A673 (cell line): ENCODE results near the gene KRTCAP3. TPM values are rescaled to one million over a fixed set of nuclear protein-coding genes. Genes with fewer than 3 reads are reported as not detected.
"Not testable (repeated sequence)": the region's sequence is repeated elsewhere in the genome, so short reads cannot be mapped to it uniquely, and the experiment has no call there.

ENCODE experiments used
- BruUV-seq: library from RNA; stranded (reverse); fragments of 400-500 nt; replicated peaks from 2 replicates; lab custom pipeline; 2021; lab: Mats Ljungman, UMichigan
- CTCF ChIA-PET: fragments of 300-600 bp; sonication (Branson Sonifier 250); formaldehyde crosslinking; loops from one replicate; lab custom pipeline; 2022; ENCODE audit warnings: antibody characterized with exemption; lab: Charles Lee
- POLR2A ChIA-PET: fragments of 300-600 bp; sonication (Branson Sonifier 250); formaldehyde crosslinking; loops from one replicate; lab custom pipeline; 2022; ENCODE audit warnings: antibody characterized with exemption; ENCODE audit not compliant: low non-redundant PET; lab: Charles Lee
- DNase-seq: peaks from one replicate; pipeline ENCODE4 v3.0.0-alpha.2; 2015; ENCODE audit warnings: low spot score
- H3K27ac ChIP-seq: fragments of 200-600 bp; sonication (generic); 2 replicates; pipeline ENCODE4 v1.5.1; 2016; ENCODE audit warnings: mixed run types, low read depth, mild to moderate bottlenecking, mixed read lengths, antibody characterized with exemption, low read length; ENCODE audit not compliant: poor library complexity, severe bottlenecking
- H3K27me3 ChIP-seq: fragments of 200-600 bp; sonication (generic); replicated peaks from 2 replicates; pipeline ENCODE4 v1.6.1; 2017; ENCODE audit warnings: mixed run types, low read depth, mild to moderate bottlenecking, mixed read lengths, antibody characterized with exemption, low read length; ENCODE audit not compliant: insufficient read depth, poor library complexity
- H3K36me3 ChIP-seq: fragments of 200-600 bp; sonication (generic); 2 replicates; pipeline ENCODE4 v1.6.1; 2016; ENCODE audit warnings: mixed run types, mild to moderate bottlenecking, mixed read lengths, antibody characterized with exemption, low read length; ENCODE audit not compliant: insufficient read depth, poor library complexity, severe bottlenecking
- H3K4me1 ChIP-seq: fragments of 200-600 bp; sonication (generic); 2 replicates; pipeline ENCODE4 v1.6.1; 2017; ENCODE audit warnings: mixed run types, mild to moderate bottlenecking, mixed read lengths, antibody characterized with exemption, low read length; ENCODE audit not compliant: insufficient read depth, poor library complexity, severe bottlenecking
- H3K4me3 ChIP-seq: fragments of 200-600 bp; sonication (generic); 2 replicates; pipeline ENCODE4 v1.5.1; 2016; ENCODE audit warnings: low read depth, mixed run types, mild to moderate bottlenecking, mixed read lengths, low read length; ENCODE audit not compliant: poor library complexity, severe bottlenecking
- H3K9me3 ChIP-seq: fragments of 200-600 bp; sonication (generic); 2 replicates; pipeline ENCODE4 v1.6.1; 2016; ENCODE audit warnings: mixed run types, low read depth, mild to moderate bottlenecking, mixed read lengths, antibody characterized with exemption, low read length; ENCODE audit not compliant: poor library complexity, severe bottlenecking
- CTCF ChIP-seq: fragments of 300-800, 200-600 bp; sonication (generic); conservative IDR thresholded peaks from 2 replicates; pipeline ENCODE4 v1.5.1; 2017; ENCODE audit warnings: low read depth, mild to moderate bottlenecking, antibody characterized with exemption, low read length, moderate library complexity, mixed read lengths
- EZH2 ChIP-seq: fragments of 200-600 bp; sonication (generic); IDR thresholded peaks from 2 replicates; pipeline ENCODE4 v1.6.1; 2017; ENCODE audit warnings: borderline replicate concordance, low read depth, mild to moderate bottlenecking, mixed read lengths, antibody characterized with exemption, low read length; ENCODE audit not compliant: poor library complexity, severe bottlenecking
- intact Hi-C: fragments of 100-400 bp; cut with micrococcal nuclease; formaldehyde crosslinking; loops from one replicate; pipeline ENCODE4 v1.10.0; 2022; ENCODE audit not compliant: unreplicated experiment
- total RNA-seq: library from RNA; stranded (reverse); gene quantifications from 2 replicates; pipeline ENCODE4 v1.2.3, GENCODE V29; 2021

KRTCAP3 gene
- total RNA-seq, 1 experiment from 2014 or later = 3.4 TPM

GRCh38 chr2:27420996-27421395 lies 21.2 kb upstream of the KRTCAP3 start:
- intact Hi-C loops = no loop called here
- CTCF ChIA-PET = no interaction called here

GRCh38 chr2:27421660-27422250 lies 20.4 kb upstream of the KRTCAP3 start:
- BruUV-seq = no TSS peak

More at GRCh38 chr2:27420996-27421395, 21.2 kb upstream of the KRTCAP3 start:
- Histone ChIP-seq H3K4me1 (no peaks in the 10 kb centered on the region), H3K27ac (no peak overlapping the region), H3K9me3 (no peaks in the 10 kb centered on the region), H3K36me3 (no peaks in the 10 kb centered on the region), H3K4me3 (no peak overlapping the region), H3K27me3 (no peaks in the 10 kb centered on the region)
- no peak for DNase-seq
- no TSS peak for BruUV-seq
- POLR2A ChIA-PET = no interaction called here
- TF ChIP-seq CTCF (no peak), EZH2 (no peak)

GRCh38 chr2:27422958-27423357 lies 19.2 kb upstream of the KRTCAP3 start:
- POLR2A ChIA-PET = no interaction called here
- H3K4me3 ChIP-seq = no peak overlapping the region

More at GRCh38 chr2:27421660-27422250, 20.4 kb upstream of the KRTCAP3 start:
- Histone ChIP-seq H3K4me3 (no peak overlapping the region), H3K9me3 (no peaks in the 10 kb centered on the region), H3K27me3 (no peaks in the 10 kb centered on the region), H3K36me3 (no peaks in the 10 kb centered on the region), H3K27ac (no peak overlapping the region), H3K4me1 (no peaks in the 10 kb centered on the region)
- TF ChIP-seq CTCF = no peak
- no peak for DNase-seq
- intact Hi-C loops = no loop called here
- POLR2A ChIA-PET = no interaction called here
- CTCF ChIA-PET = no interaction called here

GRCh38 chr2:27425039-27425438 lies 17.1 kb upstream of the KRTCAP3 start:
- H3K27ac ChIP-seq, DNase-seq, BruUV-seq, H3K9me3 ChIP-seq, H3K36me3 ChIP-seq, H3K4me3 ChIP-seq, CTCF ChIA-PET, intact Hi-C loops, H3K4me1 ChIP-seq, H3K27me3 ChIP-seq: not testable (repeated sequence)
- POLR2A ChIA-PET = interaction anchor here (0.7 kb wide), 1 partner anchor 15 kb away, joined by 6 read pairs; the partner anchor contains the start of gene PPM1G

More at GRCh38 chr2:27422958-27423357, 19.2 kb upstream of the KRTCAP3 start:
- CTCF ChIA-PET = no interaction called here
- no peak for DNase-seq
- no TSS peak for BruUV-seq
- TF ChIP-seq EZH2 (no peak), CTCF (no peak)
- H3K4me1 ChIP-seq = no peaks in the 10 kb centered on the region
- H3K9me3 ChIP-seq = no peaks in the 10 kb centered on the region
- H3K27ac ChIP-seq = no peak overlapping the region
- no peaks in the 10 kb centered on the region for H3K27me3 ChIP-seq
- H3K36me3 ChIP-seq = no peaks in the 10 kb centered on the region
- intact Hi-C loops = no loop called here
